Measurements from ENCODE around the gene STIL.

The STIL gene

GRCh38 chr1:47213230-47213963 is 100.5 kb downstream of the STIL start:
- no peaks in the 10 kb centered on the region for H3K36me3 ChIP-seq (replicated peaks)
- no peak for TF ChIP-seq CTCF (IDR thresholded peaks at IDR 0.05; ENCODE audit: low read depth, low read length, missing control alignments)
- H3K27ac ChIP-seq: no peak overlapping the region
- no peaks in the 10 kb centered on the region for H3K27me3 ChIP-seq (replicated peaks)
- in situ Hi-C loops (cut with HindIII; ENCODE audit: low pct_ligation_motif_present, low sequenced_read_pairs): no loop called here
- DNase-seq: no peak
- no peak overlapping the region for H3K4me3 ChIP-seq (ENCODE audit: low read depth, low read length)

- Histone ChIP-seq H3K36me3 (replicated peaks) (no peaks in the 10 kb centered on the region), H3K4me3 (ENCODE audit: low read depth, low read length) (no peak overlapping the region), H3K27me3 (replicated peaks) (no peaks in the 10 kb centered on the region), H3K27ac (no peak overlapping the region)
- in situ Hi-C loops (cut with HindIII; ENCODE audit: low pct_ligation_motif_present, low sequenced_read_pairs): no loop called here
- DNase-seq: no peak
- TF ChIP-seq CTCF (IDR thresholded peaks at IDR 0.05; ENCODE audit: low read depth, low read length, missing control alignments): no peak
Measured at GRCh38 chr1:47212636-47213229, 101.2 kb downstream of the STIL start.

GRCh38 chr1:47211796-47212269 is 102.1 kb downstream of the STIL start:
- in situ Hi-C loops (cut with HindIII; ENCODE audit: low pct_ligation_motif_present, low sequenced_read_pairs): no loop called here
- H3K27ac ChIP-seq: no peak overlapping the region
- TF ChIP-seq CTCF (IDR thresholded peaks at IDR 0.05; ENCODE audit: low read depth, low read length, missing control alignments): no peak
- no peaks in the 10 kb centered on the region for H3K36me3 ChIP-seq (replicated peaks)
- no peak overlapping the region for H3K4me3 ChIP-seq (ENCODE audit: low read depth, low read length)
- H3K27me3 ChIP-seq (replicated peaks): no peaks in the 10 kb centered on the region
- no peak for DNase-seq

- no peaks in the 10 kb centered on the region for H3K36me3 ChIP-seq (replicated peaks)
- H3K27ac ChIP-seq: no peak overlapping the region
- H3K4me3 ChIP-seq (ENCODE audit: low read depth, low read length): no peak overlapping the region
- in situ Hi-C loops (cut with HindIII; ENCODE audit: low pct_ligation_motif_present, low sequenced_read_pairs): no loop called here
- no peaks in the 10 kb centered on the region for H3K27me3 ChIP-seq (replicated peaks)
- DNase-seq: no peak
- TF ChIP-seq CTCF (IDR thresholded peaks at IDR 0.05; ENCODE audit: low read depth, low read length, missing control alignments): no peak
Measured at GRCh38 chr1:47210666-47211065, 103.3 kb downstream of the STIL start.

GRCh38 chr1:47209725-47210325 is 104.1 kb downstream of the STIL start:
- in situ Hi-C loops (cut with HindIII; ENCODE audit: low pct_ligation_motif_present, low sequenced_read_pairs): no loop called here
- H3K27me3 ChIP-seq (replicated peaks): no peaks in the 10 kb centered on the region
- no peak overlapping the region for H3K4me3 ChIP-seq (ENCODE audit: low read depth, low read length)
- no peaks in the 10 kb centered on the region for H3K36me3 ChIP-seq (replicated peaks)
- TF ChIP-seq CTCF (IDR thresholded peaks at IDR 0.05; ENCODE audit: low read depth, low read length, missing control alignments): no peak
- H3K27ac ChIP-seq: no peak overlapping the region
- no peak for DNase-seq

Data from brain microvascular endothelial cell (primary cell).